WTC11 (cell line): Measurements from ENCODE around the gene XAGE1A. TPM values are rescaled to one million over a fixed set of nuclear protein-coding genes. Genes with fewer than 3 reads are reported as not detected.
"Not testable (repeated sequence)": the region's sequence is repeated elsewhere in the genome, so short reads cannot be mapped to it uniquely, and the experiment has no call there.

Experiments used
- ATAC-seq: fragments of 200-7000 bp; cut with Tn5 transposase; 2 replicates; pipeline ENCODE4 v1.10.0; 2021; ENCODE audit warnings: mild to moderate bottlenecking, moderate library complexity
- Bru-seq: library from RNA; stranded (reverse); fragments of 400-500 nt; gene quantifications from one replicate; lab custom pipeline; 2021; lab: Mats Ljungman, UMichigan
- CTCF ChIA-PET: fragments of 300-600 bp; sonication (Branson Sonifier 250); formaldehyde crosslinking; loops from one replicate; lab custom pipeline; 2021; ENCODE audit warnings: antibody characterized with exemption; lab: Charles Lee
- POLR2A ChIA-PET: fragments of 350-600 bp; sonication (Branson Sonifier 250); formaldehyde crosslinking; loops from one replicate; lab custom pipeline; 2021; ENCODE audit warnings: antibody characterized with exemption; lab: Charles Lee
- DNase-seq: peaks from one replicate; pipeline ENCODE4 v3.0.0; 2021; ENCODE audit warnings: low spot score
- H3K27ac Mint-ChIP-seq: 2 replicates; pipeline ENCODE4 v1.8.0; 2021; ENCODE audit warnings: mixed read lengths
- H3K27me3 Mint-ChIP-seq: 2 replicates; pipeline ENCODE4 v1.8.0; 2021; ENCODE audit warnings: low read depth, mild to moderate bottlenecking, moderate library complexity, mixed read lengths
- H3K36me3 Mint-ChIP-seq: 2 replicates; pipeline ENCODE4 v1.8.0; 2021; ENCODE audit warnings: mixed read lengths
- H3K4me1 Mint-ChIP-seq: 2 replicates; pipeline ENCODE4 v1.8.0; 2022; ENCODE audit warnings: mixed read lengths
- H3K4me3 Mint-ChIP-seq: 2 replicates; pipeline ENCODE4 v1.8.0; 2021; ENCODE audit warnings: mild to moderate bottlenecking, moderate library complexity, mixed read lengths
- H3K9me3 Mint-ChIP-seq: 2 replicates; pipeline ENCODE4 v1.8.0; 2021; ENCODE audit warnings: mixed read lengths
- ATF1 ChIP-seq: sonication (generic); formaldehyde crosslinking; IDR thresholded peaks from 2 replicates; pipeline ENCODE4 v1.8.1; 2023; ENCODE audit warnings: mild to moderate bottlenecking, moderate library complexity, missing genetic modification reagents
- ELF4 ChIP-seq: sonication (generic); formaldehyde crosslinking; IDR thresholded peaks from 2 replicates; pipeline ENCODE4 v1.8.1; 2022; ENCODE audit warnings: low read depth, mild to moderate bottlenecking, moderate library complexity, missing genetic modification reagents
- GRHL2 ChIP-seq: fragments of 250-450 bp; sonication (Bioruptor Pico); IDR thresholded peaks from 2 replicates; pipeline ENCODE4 v1.8.0; 2022; ENCODE audit warnings: mild to moderate bottlenecking, moderate library complexity; ENCODE audit not compliant: insufficient replicate concordance, severe bottlenecking
- MAX ChIP-seq: sonication (generic); formaldehyde crosslinking; IDR thresholded peaks from 2 replicates; pipeline ENCODE4 v1.8.0; 2022; ENCODE audit warnings: mild to moderate bottlenecking, missing genetic modification reagents
- NR2C2 ChIP-seq: sonication (generic); formaldehyde crosslinking; IDR thresholded peaks from 2 replicates; pipeline ENCODE4 v1.8.0; 2022; ENCODE audit warnings: mild to moderate bottlenecking, missing genetic modification reagents
- NR3C1 ChIP-seq: sonication (generic); formaldehyde crosslinking; conservative IDR thresholded peaks from 2 replicates; pipeline ENCODE4 v1.8.1; 2023; ENCODE audit warnings: low read depth, mild to moderate bottlenecking, missing genetic modification reagents
- SOX15 ChIP-seq: fragments of 250-450 bp; sonication (Bioruptor Pico); IDR thresholded peaks from 2 replicates; pipeline ENCODE4 v1.9.0; 2021; ENCODE audit warnings: mild to moderate bottlenecking
- TEAD1 ChIP-seq: sonication (generic); formaldehyde crosslinking; IDR thresholded peaks from 2 replicates; pipeline ENCODE4 v1.8.0; 2022; ENCODE audit warnings: mild to moderate bottlenecking, missing genetic modification reagents
- ZNF396 ChIP-seq: fragments of 250-450 bp; sonication (Bioruptor Pico); IDR thresholded peaks from 2 replicates; pipeline ENCODE4 v1.8.0; 2021; ENCODE audit warnings: mild to moderate bottlenecking, moderate library complexity, borderline replicate concordance
- long read RNA-seq, 3 experiments: library from RNA in 1 of 3; library from capped mRNA in 1 of 3; library from polyadenylated mRNA in 1 of 3; unstranded in 2 of 3; stranded (forward) in 1 of 3; transcript quantifications; one replicate each; pipeline ENCODE4 v2.0.0, GENCODE V29; 2021
- total RNA-seq: library from RNA; stranded (reverse); gene quantifications from 3 replicates; pipeline ENCODE4 v1.2.3, GENCODE V29; 2021
- TF ChIP-seq, protein P1 (sequence below): sonication (generic); formaldehyde crosslinking; IDR thresholded peaks from 2 replicates; pipeline ENCODE4 v1.8.0; 2023; ENCODE audit warnings: missing genetic modification reagents, mild to moderate bottlenecking, borderline replicate concordance
- TF ChIP-seq, protein P2 (sequence below): sonication (generic); formaldehyde crosslinking; IDR thresholded peaks from 2 replicates; pipeline ENCODE4 v1.8.0; 2023; ENCODE audit warnings: mild to moderate bottlenecking, missing genetic modification reagents

The XAGE1A gene
- total RNA-seq: not detected in 3 replicates
- Bru-seq, nascent RNA: not detected
- long read RNA-seq, experiment 1: 0 reads
- long read RNA-seq, experiment 2: 0 reads
- long read RNA-seq, experiment 3: 0 reads

- not testable (repeated sequence) for ATAC-seq, H3K27ac Mint-ChIP-seq
Observed at GRCh38 chrX:52495545-52496418, at the start of gene XAGE1A. Gene XAGE1A (plus strand): TSS chrX:52495808. CDS start chrX:52497362, 1,554 bp downstream.

GRCh38 chrX:52452031-52452430 is 43.6 kb upstream of the XAGE1A start:
- H3K4me1 Mint-ChIP-seq, H3K27ac Mint-ChIP-seq, CTCF ChIA-PET, H3K27me3 Mint-ChIP-seq, POLR2A ChIA-PET, H3K4me3 Mint-ChIP-seq, H3K9me3 Mint-ChIP-seq, ATAC-seq, H3K36me3 Mint-ChIP-seq, DNase-seq: not testable (repeated sequence)

More at GRCh38 chrX:52495545-52496418, at the start of gene XAGE1A:
- CTCF ChIA-PET, H3K4me3 Mint-ChIP-seq, H3K9me3 Mint-ChIP-seq, POLR2A ChIA-PET, H3K36me3 Mint-ChIP-seq, DNase-seq, H3K4me1 Mint-ChIP-seq, H3K27me3 Mint-ChIP-seq: not testable (repeated sequence)

GRCh38 chrX:52471301-52471700 is 24.3 kb upstream of the XAGE1A start:
- DNase-seq, H3K9me3 Mint-ChIP-seq, H3K27ac Mint-ChIP-seq, H3K36me3 Mint-ChIP-seq, H3K4me1 Mint-ChIP-seq, H3K27me3 Mint-ChIP-seq, ATAC-seq, H3K4me3 Mint-ChIP-seq, CTCF ChIA-PET, POLR2A ChIA-PET: not testable (repeated sequence)

DNA sequence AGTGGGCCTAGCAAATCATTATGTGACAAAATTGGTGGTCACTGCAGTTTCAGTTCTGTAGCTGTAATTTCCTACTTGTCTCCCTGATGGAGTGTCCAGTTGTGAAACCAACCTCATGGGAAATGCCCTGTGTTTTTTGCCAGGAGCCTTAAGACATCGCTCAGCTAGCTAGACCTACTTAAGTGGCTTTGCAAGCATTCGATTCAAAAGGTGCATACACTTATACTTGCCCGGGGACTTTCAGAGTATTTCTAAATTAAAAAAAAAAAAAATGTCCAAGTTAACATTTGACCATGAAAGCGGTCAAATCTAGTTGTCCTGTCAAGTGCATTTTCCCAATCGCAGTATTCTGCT is 788 bp downstream of the XAGE1A start:
- DNase-seq, ATAC-seq, H3K9me3 Mint-ChIP-seq, H3K27ac Mint-ChIP-seq, H3K4me1 Mint-ChIP-seq, POLR2A ChIA-PET, H3K36me3 Mint-ChIP-seq, CTCF ChIA-PET, H3K27me3 Mint-ChIP-seq, H3K4me3 Mint-ChIP-seq: not testable (repeated sequence)

DNA sequence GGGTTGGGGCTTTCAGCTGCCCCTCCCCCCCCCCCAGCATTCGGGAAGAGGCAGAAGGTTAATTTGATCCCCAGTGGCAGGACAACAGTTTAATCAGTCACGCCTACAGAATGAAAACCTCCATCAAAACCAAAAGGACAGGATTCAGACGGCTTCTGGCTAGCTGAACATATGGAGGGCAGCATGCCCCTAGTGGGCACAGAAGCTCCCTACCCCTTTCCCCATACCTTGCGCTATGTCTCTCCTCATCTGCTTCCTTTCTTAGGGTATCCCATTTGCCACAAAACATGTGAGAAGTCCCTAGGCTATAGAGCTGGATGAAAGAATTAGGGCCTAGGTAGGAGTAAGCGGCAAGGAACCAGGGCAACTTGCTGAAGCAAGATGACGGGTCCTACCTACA is 5.8 kb downstream of the XAGE1A start:
- H3K27me3 Mint-ChIP-seq, DNase-seq, H3K36me3 Mint-ChIP-seq, H3K4me3 Mint-ChIP-seq, H3K4me1 Mint-ChIP-seq, POLR2A ChIA-PET, CTCF ChIA-PET, H3K9me3 Mint-ChIP-seq, H3K27ac Mint-ChIP-seq: not testable (repeated sequence)
- peak; percentile 93 for ATAC-seq

GRCh38 chrX:52504551-52504950 is 8.9 kb downstream of the XAGE1A start:
- ChIA-PET CTCF (no interaction called here), POLR2A (no interaction called here)
- Mint-ChIP-seq H3K27ac (no peak overlapping the region), H3K9me3 (peaks cover 6% of the 10 kb centered on the region; the same call in 1 of the 2 replicates), H3K36me3 (no peaks in the 10 kb centered on the region), H3K4me3 (no peak overlapping the region), H3K4me1 (peaks cover 5% of the 10 kb centered on the region; the same call in 1 of the 2 replicates), H3K27me3 (no peaks in the 10 kb centered on the region)
- ATAC-seq: no peak
- TF ChIP-seq, protein P1, sequence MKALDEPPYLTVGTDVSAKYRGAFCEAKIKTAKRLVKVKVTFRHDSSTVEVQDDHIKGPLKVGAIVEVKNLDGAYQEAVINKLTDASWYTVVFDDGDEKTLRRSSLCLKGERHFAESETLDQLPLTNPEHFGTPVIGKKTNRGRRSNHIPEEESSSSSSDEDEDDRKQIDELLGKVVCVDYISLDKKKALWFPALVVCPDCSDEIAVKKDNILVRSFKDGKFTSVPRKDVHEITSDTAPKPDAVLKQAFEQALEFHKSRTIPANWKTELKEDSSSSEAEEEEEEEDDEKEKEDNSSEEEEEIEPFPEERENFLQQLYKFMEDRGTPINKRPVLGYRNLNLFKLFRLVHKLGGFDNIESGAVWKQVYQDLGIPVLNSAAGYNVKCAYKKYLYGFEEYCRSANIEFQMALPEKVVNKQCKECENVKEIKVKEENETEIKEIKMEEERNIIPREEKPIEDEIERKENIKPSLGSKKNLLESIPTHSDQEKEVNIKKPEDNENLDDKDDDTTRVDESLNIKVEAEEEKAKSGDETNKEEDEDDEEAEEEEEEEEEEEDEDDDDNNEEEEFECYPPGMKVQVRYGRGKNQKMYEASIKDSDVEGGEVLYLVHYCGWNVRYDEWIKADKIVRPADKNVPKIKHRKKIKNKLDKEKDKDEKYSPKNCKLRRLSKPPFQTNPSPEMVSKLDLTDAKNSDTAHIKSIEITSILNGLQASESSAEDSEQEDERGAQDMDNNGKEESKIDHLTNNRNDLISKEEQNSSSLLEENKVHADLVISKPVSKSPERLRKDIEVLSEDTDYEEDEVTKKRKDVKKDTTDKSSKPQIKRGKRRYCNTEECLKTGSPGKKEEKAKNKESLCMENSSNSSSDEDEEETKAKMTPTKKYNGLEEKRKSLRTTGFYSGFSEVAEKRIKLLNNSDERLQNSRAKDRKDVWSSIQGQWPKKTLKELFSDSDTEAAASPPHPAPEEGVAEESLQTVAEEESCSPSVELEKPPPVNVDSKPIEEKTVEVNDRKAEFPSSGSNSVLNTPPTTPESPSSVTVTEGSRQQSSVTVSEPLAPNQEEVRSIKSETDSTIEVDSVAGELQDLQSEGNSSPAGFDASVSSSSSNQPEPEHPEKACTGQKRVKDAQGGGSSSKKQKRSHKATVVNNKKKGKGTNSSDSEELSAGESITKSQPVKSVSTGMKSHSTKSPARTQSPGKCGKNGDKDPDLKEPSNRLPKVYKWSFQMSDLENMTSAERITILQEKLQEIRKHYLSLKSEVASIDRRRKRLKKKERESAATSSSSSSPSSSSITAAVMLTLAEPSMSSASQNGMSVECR (CRISPR knock-in tag): no peak
- TF ChIP-seq NR2C2 (CRISPR knock-in tag): no peak
- DNase-seq: no peak

- Mint-ChIP-seq H3K4me3 (no peak overlapping the region), H3K4me1 (peaks cover 5% of the 10 kb centered on the region; the same call in 1 of the 2 replicates), H3K36me3 (no peaks in the 10 kb centered on the region), H3K27ac (no peak overlapping the region), H3K9me3 (peaks cover 6% of the 10 kb centered on the region; the same call in 1 of the 2 replicates), H3K27me3 (no peaks in the 10 kb centered on the region)
- no peak for DNase-seq
- CTCF ChIA-PET: no interaction called here
- ATAC-seq: no peak
- POLR2A ChIA-PET: no interaction called here
- TF ChIP-seq ZNF396 (CRISPR knock-in tag) (no peak), TEAD1 (CRISPR knock-in tag) (no peak), NR3C1 (CRISPR knock-in tag) (no peak), SOX15 (CRISPR knock-in tag) (no peak), MAX (no peak), ELF4 (no peak), GRHL2 (CRISPR knock-in tag) (no peak), ATF1 (CRISPR knock-in tag) (no peak)
- TF ChIP-seq, protein P2, sequence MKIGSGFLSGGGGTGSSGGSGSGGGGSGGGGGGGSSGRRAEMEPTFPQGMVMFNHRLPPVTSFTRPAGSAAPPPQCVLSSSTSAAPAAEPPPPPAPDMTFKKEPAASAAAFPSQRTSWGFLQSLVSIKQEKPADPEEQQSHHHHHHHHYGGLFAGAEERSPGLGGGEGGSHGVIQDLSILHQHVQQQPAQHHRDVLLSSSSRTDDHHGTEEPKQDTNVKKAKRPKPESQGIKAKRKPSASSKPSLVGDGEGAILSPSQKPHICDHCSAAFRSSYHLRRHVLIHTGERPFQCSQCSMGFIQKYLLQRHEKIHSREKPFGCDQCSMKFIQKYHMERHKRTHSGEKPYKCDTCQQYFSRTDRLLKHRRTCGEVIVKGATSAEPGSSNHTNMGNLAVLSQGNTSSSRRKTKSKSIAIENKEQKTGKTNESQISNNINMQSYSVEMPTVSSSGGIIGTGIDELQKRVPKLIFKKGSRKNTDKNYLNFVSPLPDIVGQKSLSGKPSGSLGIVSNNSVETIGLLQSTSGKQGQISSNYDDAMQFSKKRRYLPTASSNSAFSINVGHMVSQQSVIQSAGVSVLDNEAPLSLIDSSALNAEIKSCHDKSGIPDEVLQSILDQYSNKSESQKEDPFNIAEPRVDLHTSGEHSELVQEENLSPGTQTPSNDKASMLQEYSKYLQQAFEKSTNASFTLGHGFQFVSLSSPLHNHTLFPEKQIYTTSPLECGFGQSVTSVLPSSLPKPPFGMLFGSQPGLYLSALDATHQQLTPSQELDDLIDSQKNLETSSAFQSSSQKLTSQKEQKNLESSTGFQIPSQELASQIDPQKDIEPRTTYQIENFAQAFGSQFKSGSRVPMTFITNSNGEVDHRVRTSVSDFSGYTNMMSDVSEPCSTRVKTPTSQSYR: no peak
Observed at GRCh38 chrX:52507331-52507730, 11.7 kb downstream of the XAGE1A start.
